Astrocyte (in vitro differentiated cells and primary cell): ENCODE data around the gene CDH22.
A peak's percentile ranks its signal among the peaks of the same experiment; 100 is the strongest.

Experiments
- CTCF ChIP-seq: IDR thresholded peaks from 2 replicates; pipeline ENCODE4 v1.5.1; 2011; ENCODE audit warnings: low read depth, mild to moderate bottlenecking, inconsistent platforms, low read length, moderate library complexity; ENCODE audit not compliant: insufficient read depth
- EZH2 ChIP-seq: IDR thresholded peaks from 2 replicates; pipeline ENCODE4 v1.6.1; 2012; ENCODE audit warnings: mild to moderate bottlenecking, low read length, inconsistent platforms; ENCODE audit not compliant: insufficient read depth

DNA sequence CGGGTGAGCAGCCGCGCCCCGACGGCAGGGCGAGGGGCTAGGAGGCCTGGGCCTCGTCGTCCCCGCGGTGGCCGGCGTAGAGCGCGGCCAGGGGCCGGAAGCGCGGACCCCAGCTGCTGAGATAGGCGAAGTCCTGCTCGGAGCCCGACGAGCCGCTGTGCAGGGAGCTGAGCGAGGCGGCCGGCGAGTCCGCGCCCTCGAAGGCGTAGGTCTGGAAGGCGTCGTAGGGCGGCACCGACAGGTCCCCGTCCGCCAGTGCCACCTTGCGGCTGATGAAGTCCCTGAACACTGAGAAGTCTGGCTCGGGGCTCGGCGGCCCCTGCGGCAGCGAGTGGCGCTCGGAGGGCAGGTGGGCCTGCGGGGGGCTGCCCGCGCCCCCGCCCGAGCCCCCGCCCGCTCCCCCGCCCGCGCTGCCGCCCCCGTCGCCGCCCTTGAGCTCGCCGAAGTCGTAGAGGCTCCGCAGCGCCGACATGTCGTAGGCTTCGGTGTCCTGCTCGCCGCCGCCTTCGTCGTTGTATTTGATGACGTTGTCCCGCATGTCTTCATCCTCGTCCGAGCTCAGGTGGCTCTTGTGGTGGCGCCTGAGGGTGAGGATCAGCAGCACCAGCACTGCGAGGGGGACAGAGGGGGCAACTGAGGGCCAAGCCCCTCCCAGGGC lies 133.7 kb downstream of the CDH22 start:
- TF ChIP-seq EZH2 (no peak), CTCF (peak; percentile 15)
